ENCODE measurements around the gene SYT3.
A peak's percentile ranks its signal among the peaks of the same experiment; 100 is the strongest.
"Not testable (repeated sequence)": the region's sequence is repeated elsewhere in the genome, so short reads cannot be mapped to it uniquely, and the experiment has no call there.

Gene SYT3

GRCh38 chr19:50624949-50625600 lies 14.6 kb downstream of the SYT3 start:
- no peaks in the 10 kb centered on the region for H3K27me3 ChIP-seq (ENCODE audit: insufficient read depth, low read depth, severe bottlenecking)
- H3K4me3 ChIP-seq (ENCODE audit: low read depth, low read length): no peak overlapping the region
- H3K36me3 ChIP-seq: no peaks in the 10 kb centered on the region
- TF ChIP-seq, protein P1, sequence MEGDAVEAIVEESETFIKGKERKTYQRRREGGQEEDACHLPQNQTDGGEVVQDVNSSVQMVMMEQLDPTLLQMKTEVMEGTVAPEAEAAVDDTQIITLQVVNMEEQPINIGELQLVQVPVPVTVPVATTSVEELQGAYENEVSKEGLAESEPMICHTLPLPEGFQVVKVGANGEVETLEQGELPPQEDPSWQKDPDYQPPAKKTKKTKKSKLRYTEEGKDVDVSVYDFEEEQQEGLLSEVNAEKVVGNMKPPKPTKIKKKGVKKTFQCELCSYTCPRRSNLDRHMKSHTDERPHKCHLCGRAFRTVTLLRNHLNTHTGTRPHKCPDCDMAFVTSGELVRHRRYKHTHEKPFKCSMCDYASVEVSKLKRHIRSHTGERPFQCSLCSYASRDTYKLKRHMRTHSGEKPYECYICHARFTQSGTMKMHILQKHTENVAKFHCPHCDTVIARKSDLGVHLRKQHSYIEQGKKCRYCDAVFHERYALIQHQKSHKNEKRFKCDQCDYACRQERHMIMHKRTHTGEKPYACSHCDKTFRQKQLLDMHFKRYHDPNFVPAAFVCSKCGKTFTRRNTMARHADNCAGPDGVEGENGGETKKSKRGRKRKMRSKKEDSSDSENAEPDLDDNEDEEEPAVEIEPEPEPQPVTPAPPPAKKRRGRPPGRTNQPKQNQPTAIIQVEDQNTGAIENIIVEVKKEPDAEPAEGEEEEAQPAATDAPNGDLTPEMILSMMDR (IDR thresholded peaks at IDR 0.05; ENCODE audit: low read depth, low read length): no peak
- DNase-seq: no peak
- no peak overlapping the region for H3K27ac ChIP-seq
- no peaks in the 10 kb centered on the region for H3K9me3 ChIP-seq (ENCODE audit: severe bottlenecking)

DNA sequence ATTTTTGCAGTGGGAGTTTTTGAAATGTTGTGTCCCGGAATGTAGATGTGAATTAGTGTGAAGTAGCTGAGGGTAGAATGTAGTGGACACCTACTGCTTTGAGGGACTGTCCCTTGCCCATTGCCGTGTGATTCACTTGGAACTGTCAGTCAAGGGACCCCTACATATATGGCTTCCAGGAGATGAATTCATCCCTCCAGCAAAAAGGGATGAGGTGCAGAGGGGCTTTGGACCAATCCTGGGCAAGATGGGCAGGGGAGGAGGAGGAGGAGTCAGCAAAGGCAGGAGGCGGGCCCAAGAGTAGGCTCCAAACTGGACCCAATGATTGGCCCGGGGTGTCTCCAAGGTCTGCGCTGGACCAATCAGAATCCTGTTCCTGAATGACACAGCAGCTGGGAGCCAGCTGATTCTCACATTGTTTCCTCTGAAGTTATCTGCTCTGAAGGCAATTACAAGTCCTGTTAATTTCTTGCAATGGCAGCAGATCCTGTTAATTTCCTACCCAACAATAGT lies 19.2 kb downstream of the SYT3 start:
- H3K4me3 ChIP-seq (ENCODE audit: low read depth, low read length); H3K9me3 ChIP-seq (ENCODE audit: severe bottlenecking); H3K36me3 ChIP-seq; DNase-seq; H3K27me3 ChIP-seq (ENCODE audit: insufficient read depth, low read depth, severe bottlenecking); H3K27ac ChIP-seq: not testable (repeated sequence)

DNA sequence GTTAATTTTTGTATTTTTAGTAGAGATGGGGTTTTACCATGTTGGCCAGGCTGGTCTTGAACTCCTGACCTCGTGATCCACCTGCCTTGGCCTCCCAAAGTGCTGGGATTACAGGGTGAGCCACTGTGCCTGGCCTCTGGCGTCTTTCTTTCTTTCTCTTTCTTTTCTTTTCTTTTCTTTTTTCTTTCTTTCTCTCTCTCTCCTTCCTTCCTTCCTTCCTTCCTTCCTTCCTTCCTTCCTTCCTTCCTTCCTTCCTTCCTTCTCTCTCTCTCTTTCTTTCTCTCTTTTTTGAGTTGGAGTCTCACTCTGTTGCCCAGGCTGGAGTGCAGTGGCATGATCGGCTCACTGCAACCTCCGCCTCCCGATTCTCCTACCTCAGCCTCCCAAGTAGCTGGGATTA lies 20.5 kb downstream of the SYT3 start:
- H3K9me3 ChIP-seq (ENCODE audit: severe bottlenecking); H3K27ac ChIP-seq; DNase-seq; H3K4me3 ChIP-seq (ENCODE audit: low read depth, low read length); H3K36me3 ChIP-seq; H3K27me3 ChIP-seq (ENCODE audit: insufficient read depth, low read depth, severe bottlenecking): not testable (repeated sequence)

DNA sequence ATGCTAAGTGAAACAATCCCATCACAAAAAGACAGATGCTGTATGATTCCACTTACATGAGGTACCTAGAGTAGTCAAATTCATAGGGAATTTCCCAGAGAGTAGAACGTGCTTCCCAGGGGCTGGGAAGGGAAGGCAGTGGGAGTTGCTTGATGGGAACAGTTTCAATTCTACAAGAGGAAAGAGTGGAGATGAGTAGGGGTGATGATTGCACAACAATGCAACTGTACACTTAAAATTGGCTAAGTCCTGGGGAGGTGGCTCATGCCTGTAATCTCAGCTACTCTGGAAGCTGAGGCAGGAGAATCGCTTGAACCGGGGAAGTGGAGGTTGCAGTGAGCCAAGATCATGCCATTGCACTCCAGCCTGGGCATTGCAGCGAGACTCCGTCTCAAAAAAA lies 21.3 kb downstream of the SYT3 start:
- not testable (repeated sequence) for H3K36me3 ChIP-seq; H3K9me3 ChIP-seq (ENCODE audit: severe bottlenecking); DNase-seq; H3K27ac ChIP-seq; H3K27me3 ChIP-seq (ENCODE audit: insufficient read depth, low read depth, severe bottlenecking); H3K4me3 ChIP-seq (ENCODE audit: low read depth, low read length)

- not testable (repeated sequence) for H3K4me3 ChIP-seq (ENCODE audit: low read depth, low read length); H3K9me3 ChIP-seq (ENCODE audit: severe bottlenecking); H3K27ac ChIP-seq; H3K36me3 ChIP-seq; H3K27me3 ChIP-seq (ENCODE audit: insufficient read depth, low read depth, severe bottlenecking); DNase-seq
Measured at GRCh38 chr19:50612504-50613404, 26.9 kb downstream of the SYT3 start.

DNA sequence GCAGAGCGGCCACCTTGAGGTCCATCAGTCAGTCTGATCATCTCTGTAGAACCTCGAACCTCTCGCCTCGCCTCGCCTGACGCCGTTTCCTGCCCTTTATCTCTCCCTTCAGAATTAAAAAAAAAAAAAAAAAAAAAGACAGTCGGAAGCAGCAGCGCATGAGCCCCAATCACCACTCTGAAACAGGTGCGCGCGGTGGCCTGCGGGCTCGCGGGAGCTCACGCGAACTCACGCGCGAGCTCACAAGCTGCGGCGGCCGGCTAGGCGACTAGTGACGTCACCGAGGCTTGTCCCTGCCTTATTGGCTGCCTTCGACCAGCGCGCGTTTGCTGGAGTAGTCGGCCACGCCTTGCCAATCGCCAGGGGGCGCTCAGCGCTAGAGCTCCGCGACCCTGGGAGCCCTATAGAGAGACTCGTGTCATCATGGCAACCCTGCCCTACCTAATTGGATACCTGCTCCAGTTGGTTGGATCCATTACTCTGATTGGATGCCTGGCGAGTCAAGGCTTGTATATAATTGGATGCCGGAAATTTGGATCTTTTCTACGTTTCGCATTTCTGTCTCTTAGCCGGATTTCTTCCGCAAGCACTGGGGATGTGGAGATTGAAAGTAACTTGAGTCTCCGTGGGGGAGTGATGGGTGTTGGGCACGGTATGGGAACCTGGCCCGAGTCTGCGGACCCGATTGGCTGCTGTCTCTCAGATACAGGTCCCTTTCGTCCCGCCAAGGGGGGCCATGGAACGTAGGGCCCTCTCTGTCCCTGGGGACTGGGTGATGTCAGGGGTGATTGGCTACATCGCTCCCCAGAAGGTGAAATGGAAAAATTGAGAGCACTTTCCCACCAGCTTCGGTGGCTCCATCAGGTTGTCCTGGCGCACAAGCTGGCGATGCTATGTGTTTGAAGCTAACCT lies 31.6 kb downstream of the SYT3 start:
- Histone ChIP-seq H3K27ac (no peak overlapping the region), H3K9me3 (ENCODE audit: severe bottlenecking) (peaks cover 7% of the 10 kb centered on the region), H3K27me3 (ENCODE audit: insufficient read depth, low read depth, severe bottlenecking) (peaks cover 16% of the 10 kb centered on the region), H3K4me3 (ENCODE audit: low read depth, low read length) (no peak overlapping the region), H3K36me3 (no peaks in the 10 kb centered on the region)
- DNase-seq: peak; percentile 97
- TF ChIP-seq, protein P1 (IDR thresholded peaks at IDR 0.05; ENCODE audit: low read depth, low read length): peak; percentile 84

GRCh38 chr19:50607388-50607787 lies 32.3 kb downstream of the SYT3 start:
- no peak overlapping the region for H3K4me3 ChIP-seq (ENCODE audit: low read depth, low read length)

More at GRCh38 chr19:50607388-50607787, 32.3 kb downstream of the SYT3 start:
- Histone ChIP-seq H3K9me3 (ENCODE audit: severe bottlenecking) (peaks cover 7% of the 10 kb centered on the region), H3K27ac (no peak overlapping the region), H3K27me3 (ENCODE audit: insufficient read depth, low read depth, severe bottlenecking) (peaks cover 24% of the 10 kb centered on the region), H3K36me3 (no peaks in the 10 kb centered on the region)
- no peak for DNase-seq
- TF ChIP-seq, protein P1 (IDR thresholded peaks at IDR 0.05; ENCODE audit: low read depth, low read length): no peak

All from WERI-Rb-1 (cell line).